Measurements from ENCODE around the gene NEU2.

NEU2 gene

DNA sequence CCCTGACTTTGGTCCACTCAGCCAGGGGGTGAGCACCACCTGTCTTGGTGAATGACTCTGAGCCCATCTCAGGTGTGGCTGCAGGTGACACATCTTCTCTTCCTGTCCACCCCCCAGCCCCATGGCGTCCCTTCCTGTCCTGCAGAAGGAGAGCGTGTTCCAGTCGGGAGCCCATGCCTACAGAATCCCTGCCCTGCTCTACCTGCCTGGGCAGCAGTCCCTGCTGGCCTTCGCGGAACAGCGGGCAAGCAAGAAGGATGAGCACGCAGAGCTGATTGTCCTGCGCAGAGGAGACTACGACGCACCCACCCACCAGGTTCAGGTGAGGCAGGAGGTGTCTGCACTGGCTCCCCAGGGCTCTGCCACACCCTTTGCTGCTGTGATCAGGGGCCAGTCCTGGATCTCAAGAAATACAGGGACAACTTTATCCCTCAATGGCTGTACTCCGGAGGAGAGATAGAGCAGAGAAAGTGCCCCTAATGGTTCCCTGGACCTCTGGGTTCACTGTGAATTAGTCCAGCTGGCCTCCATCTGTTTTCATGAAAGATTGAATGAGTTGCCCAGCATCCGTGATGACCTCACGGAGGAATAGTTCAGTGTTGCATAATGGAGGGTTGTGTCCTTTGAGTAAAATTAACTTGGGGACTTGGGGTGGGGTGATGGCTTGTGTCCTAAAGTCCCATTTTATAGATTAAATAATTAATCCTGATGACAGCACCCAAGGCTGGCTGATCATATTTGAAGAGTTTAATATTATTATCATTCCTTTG lies at the start of gene NEU2:
Gene NEU2, plus strand, starts transcription at position 122 of the 770 bp plus-strand sequence. Its CDS starts 0 bp downstream, at position 122.
- DNase-seq (ENCODE audit: low spot score) = peak; percentile 52

GRCh38 chr2:232982926-232983668 lies 49.4 kb upstream of the NEU2 start:
- DNase-seq (ENCODE audit: low spot score) = no peak

DNA sequence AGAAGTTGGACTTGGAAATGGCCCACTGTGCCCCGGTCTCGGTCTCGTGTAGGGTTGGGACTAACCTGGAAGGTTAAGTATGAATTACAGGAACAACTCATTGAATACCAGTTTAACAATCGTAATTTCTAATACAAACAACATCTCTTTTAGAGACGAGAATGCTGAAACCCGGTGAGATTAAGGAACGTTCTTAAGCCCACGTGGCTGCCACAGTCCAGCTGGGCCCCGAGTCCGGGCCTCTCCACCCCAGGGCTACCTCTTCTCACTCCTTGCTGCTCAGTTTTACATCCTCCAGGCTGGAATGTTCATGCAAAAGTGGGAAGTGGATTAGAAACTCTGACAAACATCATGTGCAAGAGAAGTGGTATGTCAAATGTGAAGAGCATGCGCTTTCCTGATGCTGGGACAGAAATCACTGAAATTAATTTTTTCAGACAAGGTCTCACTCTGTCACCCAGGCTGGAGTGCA lies 48.8 kb upstream of the NEU2 start:
- no peak for DNase-seq (ENCODE audit: low spot score)

DNA sequence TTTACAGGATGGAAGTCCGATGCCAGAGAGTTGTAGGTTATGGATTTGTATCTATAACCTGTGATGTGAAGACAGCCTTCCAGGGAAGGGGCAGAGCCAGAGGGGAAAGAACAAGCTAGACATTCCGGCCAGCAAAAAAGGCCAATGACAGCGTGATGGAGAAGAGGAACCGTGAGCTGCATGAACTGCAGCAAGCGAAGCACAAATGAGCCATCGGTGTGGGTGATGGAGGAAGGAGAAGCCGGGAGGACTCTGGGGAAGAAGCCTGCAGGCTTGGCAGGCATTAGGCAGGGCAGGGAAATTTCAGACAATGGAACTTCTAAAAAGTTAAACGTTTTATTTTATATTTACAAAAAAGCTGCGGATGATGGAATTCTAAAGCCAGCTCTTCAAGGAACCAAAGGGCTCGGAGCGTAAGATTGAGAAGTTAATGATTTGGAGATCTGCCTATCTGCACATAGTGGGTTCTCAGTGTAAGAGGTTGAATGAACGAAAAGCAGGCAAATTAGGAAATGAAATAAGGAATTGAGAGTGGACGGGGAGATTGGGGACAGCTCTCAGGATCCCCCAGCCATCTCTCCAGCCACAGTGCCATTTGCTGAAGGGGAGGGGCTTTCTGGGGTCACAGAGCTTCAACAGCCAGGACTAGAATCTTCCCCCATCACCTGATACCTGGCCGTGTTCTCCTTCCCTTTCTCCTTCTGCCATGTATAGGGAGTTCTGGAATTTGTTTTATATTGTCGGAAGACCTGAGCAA lies 47.8 kb upstream of the NEU2 start:
- no peak for DNase-seq (ENCODE audit: low spot score)

DNA sequence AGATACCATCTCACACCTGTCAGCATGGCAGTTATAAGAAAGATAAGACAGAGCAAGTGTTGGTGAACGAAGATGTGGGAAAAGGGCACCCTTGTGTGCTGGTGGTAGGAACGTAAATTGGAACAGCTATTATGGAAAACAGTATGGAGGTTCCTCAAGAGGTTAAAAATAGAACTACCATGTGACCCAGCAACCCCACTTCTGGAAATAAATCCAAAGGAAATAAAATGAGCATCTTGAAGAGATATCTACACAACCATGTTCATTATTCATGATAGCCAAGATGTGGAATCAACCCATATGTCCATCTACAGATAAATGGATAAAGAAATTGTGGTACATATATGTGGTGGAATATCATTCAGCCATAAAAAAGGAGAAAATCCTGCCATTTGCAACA lies 46.3 kb upstream of the NEU2 start:
- no peak for DNase-seq (ENCODE audit: low spot score)

GRCh38 chr2:232993231-232993821 lies 39.1 kb upstream of the NEU2 start:
- no peak for DNase-seq (ENCODE audit: low spot score)

GRCh38 chr2:232994446-232994845 lies 38.0 kb upstream of the NEU2 start:
- no peak for DNase-seq (ENCODE audit: low spot score)

- no peak for DNase-seq (ENCODE audit: low spot score)
These were observed 34.5 kb upstream of the NEU2 start for GRCh38 chr2:232997749-232998665.

DNA sequence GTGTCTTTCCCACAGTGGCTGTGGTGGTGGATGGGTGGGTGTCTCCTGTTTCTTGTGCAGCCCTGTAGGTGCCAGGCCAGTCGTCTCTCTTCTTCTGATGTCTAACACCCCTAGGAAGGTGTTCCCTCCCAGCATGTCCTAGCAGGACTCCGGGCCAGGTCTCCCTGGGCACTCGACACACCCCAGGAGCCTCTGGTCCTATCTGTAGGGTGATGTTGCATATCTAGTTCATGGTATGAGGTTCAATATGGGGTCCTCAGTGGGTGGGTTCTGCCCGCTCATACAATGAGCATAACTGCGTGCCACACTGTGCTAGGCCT lies 33.8 kb upstream of the NEU2 start:
- no peak for DNase-seq (ENCODE audit: low spot score)

- DNase-seq (ENCODE audit: low spot score) = no peak
These were observed 33.1 kb upstream of the NEU2 start for GRCh38 chr2:232999354-232999753.

DNA sequence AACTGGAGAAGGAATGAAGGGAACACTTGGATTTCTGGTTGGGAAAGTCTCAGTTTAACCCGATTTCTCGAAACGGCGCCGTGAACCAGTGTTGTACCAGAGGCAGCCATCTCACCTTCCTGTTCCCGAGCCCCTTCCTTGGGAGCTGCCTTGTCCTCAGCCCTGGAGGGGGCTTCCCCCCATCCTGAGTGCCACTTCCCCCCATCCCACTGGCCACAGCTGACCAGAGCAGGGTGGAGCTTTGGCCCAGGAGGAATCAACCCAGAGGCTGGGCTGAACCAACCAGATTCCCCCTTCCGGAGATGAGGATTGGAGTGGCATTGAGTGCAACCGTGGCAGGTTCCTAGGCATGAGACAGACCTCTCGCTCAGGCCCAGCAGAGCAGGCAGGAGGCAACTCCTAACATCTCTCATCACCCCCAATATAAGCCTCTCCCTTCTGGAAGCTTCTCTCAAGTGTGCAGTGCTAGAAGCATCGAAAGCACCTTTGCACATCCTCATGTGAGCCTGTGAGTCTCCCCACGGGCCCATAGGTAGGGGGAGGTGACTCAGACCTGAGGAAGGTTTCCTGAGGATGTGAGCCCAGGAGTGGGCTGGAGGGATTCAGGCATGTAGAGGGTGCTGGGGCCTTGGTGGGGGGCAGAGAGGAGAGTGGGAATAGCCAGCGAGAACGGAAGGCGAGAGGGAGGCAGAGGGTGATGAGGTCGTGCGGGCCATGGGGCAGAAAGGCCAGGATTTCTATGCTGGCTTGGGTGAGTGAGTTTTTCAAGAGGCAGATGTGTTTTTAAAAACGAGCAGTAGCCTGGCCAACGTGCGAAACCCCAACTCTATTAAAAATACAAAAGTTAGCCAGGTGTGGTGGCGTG lies 31.4 kb upstream of the NEU2 start:
- no peak for DNase-seq (ENCODE audit: low spot score)

DNA sequence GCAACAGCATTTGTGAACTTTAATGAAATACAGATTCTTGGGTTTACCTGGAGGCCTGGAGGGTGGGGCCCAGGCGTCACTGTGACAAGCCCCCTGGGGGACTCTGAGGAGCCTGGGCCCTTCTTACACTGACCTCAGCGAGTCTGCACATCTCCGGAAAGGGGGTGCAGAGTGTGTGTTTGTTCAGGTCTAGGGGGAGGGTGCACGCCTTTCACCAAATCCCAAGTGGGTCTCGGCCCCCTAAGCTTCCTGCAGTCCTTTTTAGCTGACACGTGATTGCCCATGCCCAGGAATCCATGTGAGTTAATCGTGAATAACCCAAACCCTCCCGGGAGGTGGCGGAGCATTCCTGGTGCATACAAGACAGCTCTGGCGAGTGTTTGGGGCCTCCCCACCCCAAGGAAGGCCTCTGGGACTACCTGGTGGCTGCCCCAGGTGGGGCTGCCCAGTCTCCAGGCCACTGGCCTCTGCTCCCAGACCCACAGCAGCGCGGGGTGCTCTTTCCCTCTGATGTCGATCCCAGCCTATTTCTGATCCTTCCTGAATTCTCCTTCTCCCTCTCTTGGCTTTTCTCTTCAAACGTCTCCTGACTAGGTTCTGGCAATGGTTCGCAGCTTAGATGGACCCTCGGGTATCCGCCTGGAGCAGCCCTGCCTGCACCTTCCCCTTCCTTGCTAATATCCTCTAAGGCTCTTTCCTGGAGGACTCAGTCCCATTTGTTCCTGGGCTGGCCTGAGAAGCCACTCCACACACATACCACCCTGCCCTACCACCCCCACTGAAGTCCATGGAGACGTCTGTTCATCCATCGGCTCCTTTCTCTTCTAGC lies 29.4 kb upstream of the NEU2 start:
- no peak for DNase-seq (ENCODE audit: low spot score)

- no peak for DNase-seq (ENCODE audit: low spot score)
These were observed 28.6 kb upstream of the NEU2 start for GRCh38 chr2:233003658-233004555.

GRCh38 chr2:233005096-233005495 lies 27.4 kb upstream of the NEU2 start:
- no peak for DNase-seq (ENCODE audit: low spot score)

- DNase-seq (ENCODE audit: low spot score) = no peak
These were observed 25.8 kb upstream of the NEU2 start for GRCh38 chr2:233006648-233007047.

DNA sequence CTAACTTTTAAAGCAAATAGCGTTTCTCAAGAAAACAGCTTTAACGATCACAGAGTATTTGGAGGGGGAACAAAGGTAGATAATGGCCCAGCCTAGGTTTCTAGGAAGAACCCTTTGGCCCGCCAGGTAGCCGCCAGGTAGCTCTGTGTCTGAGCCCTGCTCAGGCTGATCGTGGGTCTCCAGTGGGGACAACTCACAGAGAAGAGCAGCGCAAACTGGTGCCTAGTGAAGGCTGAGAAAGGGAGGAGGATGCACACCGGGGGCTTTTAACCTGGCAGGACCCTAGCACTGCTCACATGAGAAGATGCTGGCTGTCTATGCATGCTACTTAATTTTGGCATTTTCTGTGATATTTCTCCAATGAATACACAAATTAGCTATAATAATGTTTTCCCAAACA lies 25.2 kb upstream of the NEU2 start:
- DNase-seq (ENCODE audit: low spot score) = no peak

DNA sequence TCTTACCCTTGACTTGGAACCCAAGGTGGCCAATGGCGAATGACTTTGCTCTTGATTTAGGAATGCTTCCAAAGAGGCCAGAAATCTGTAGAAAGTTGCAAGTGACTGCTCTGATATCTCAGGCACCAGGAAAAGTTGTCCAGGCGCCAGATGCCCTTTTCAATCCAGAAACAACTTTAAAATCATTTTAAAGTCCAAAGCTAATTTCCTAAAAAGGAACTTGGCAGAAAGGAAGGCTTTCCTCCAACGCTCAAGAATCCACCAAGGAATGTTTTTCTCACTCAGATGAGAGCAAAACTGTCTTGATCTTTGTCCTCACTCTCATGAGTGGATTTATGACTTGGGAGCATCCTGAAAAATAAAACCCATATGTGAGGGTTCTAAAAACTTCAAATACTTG lies 24.7 kb upstream of the NEU2 start:
- no peak for DNase-seq (ENCODE audit: low spot score)

DNA sequence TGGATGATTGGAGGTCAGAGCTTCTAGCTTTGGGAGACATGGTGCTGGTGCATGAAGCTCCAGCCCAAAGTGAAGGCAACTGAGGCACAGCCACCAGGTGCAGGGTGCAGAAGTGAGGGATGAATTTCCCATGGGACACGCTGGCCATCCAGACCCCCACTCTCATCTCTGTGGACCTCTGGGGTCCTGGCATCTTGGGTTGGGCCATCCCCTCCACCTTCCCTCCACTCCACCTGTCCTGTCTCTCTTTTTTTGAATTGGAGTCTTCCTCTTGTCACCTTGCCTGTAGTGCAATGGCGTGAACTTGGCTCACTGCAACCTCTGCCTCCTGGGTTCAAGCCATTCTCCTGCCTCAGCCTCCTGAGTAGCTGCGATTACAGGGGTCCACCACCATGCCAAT lies 22.8 kb upstream of the NEU2 start:
- no peak for DNase-seq (ENCODE audit: low spot score)

Measured in AG08395 (cell line).